Pancreas (tissue), 10 donors: ENCODE data around the gene MICA. TPM values are rescaled to one million over a fixed set of nuclear protein-coding genes. Genes with fewer than 3 reads are reported as not detected.
"Not testable (repeated sequence)": the region's sequence is repeated elsewhere in the genome, so short reads cannot be mapped to it uniquely, and the experiment has no call there.

Source experiments
- ATAC-seq, 4 donors: fragments of 200-7000 bp; cut with Tn5 transposase; one replicate each; pipeline versions ENCODE4 v1.8.0 to v1.9.1; 2020; ENCODE audit warnings: mild to moderate bottlenecking in 4 of 4, moderate library complexity in 4 of 4
- DNase-seq, 6 donors: peaks; one replicate each; pipeline ENCODE4 v3.0.0-alpha.2; 2020
- FAIRE-seq: peaks from 2 replicates; lab custom pipeline; 2012; peaks lifted over from hg19 to GRCh38; lab: Jason Lieb, UNC
- H3K27ac ChIP-seq, 4 donors: fragments of 200-600 bp; sonication (generic); 1 replicate in 3 of 4; 2 replicates in 1 of 4; pipeline versions ENCODE4 v1.5.0 to v1.8.0; 2020
- H3K27me3 ChIP-seq, 4 donors: fragments of 200-600 bp; one replicate each; pipeline ENCODE4 v1.8.0; 2021
- H3K36me3 ChIP-seq, 3 donors: fragments of 200-600 bp; sonication (generic) in 1 of 3; one replicate each; pipeline versions ENCODE4 v1.5.0 to v1.8.0; 2020 to 2021
- H3K4me1 ChIP-seq, 3 donors: fragments of 200-600 bp; one replicate each; pipeline ENCODE4 v1.8.0; 2021
- H3K4me3 ChIP-seq, 4 donors: fragments of 200-600 bp; sonication (generic) in 2 of 4; one replicate each; pipeline versions ENCODE4 v1.5.0 to v1.8.0; 2020 to 2021
- H3K9me3 ChIP-seq, 4 donors: fragments of 200-600 bp; one replicate each; pipeline ENCODE4 v1.8.0; 2021
- WGBS, 2 donors: extraction: QIAGEN DNeasy Blood & Tissue Kit; methylation state at CpG; one replicate each; pipeline ENCODE4 v1.1.7; 2013; 5-methylcytosine and 5-hydroxymethylcytosine counted together
- intact Hi-C, 3 donors: fragments of 100-400 bp; cut with DNase I; formaldehyde crosslinking; loops; one replicate each; pipeline versions ENCODE4 v1.11.1 to v1.14.2; 2022
- polyA plus RNA-seq, 2 donors: library from polyadenylated mRNA; stranded (reverse); fragments of 200-250 nt; gene quantifications; one replicate each; pipeline ENCODE4 v1.2.3, GENCODE V29; 2013
- total RNA-seq, 6 donors: library from RNA; stranded (reverse); fragmentation: NEBNext Ultra II Directional in 4 of 6; extraction: Animal tissue kit (Norgen Biotek cat#: 25700) in 4 of 6; gene quantifications; one replicate each; pipeline versions ENCODE4 v1.2.1 to v1.2.4, GENCODE V29; 2021 to 2023
- TF ChIP-seq, protein P1 (sequence below), 4 donors: fragments of 200-600 bp; sonication (generic) in 3 of 4; IDR thresholded peaks; one replicate each; pipeline versions ENCODE4 v1.5.0 to v1.8.0; 2021; ENCODE audit warnings: antibody characterized with exemption in 4 of 4
- donor health status: healthy with polysubstance abuse.
- donor health status: DM: no; HTN: no; CAD: no; lungs with moderate emphysema.
- donor health status: DM: no; HTN: no; CAD: no.
- donor health status: control.
- donor health status: control.
- donor health status: Bipolar disorder and iron deficiency.
- donor health status: DM: yes; HTN: yes; CAD: no.
- donor health status: DM: no; HTN: no; CAD: no.
- donor health status: DM: no; HTN: no; CAD: no.
- donor health status: DM: yes; HTN: yes; CAD: no.

Gene MICA
- total and polyA plus RNA-seq, 8 donors = 4.8 to 22.6 (median 6.2) TPM

DNA sequence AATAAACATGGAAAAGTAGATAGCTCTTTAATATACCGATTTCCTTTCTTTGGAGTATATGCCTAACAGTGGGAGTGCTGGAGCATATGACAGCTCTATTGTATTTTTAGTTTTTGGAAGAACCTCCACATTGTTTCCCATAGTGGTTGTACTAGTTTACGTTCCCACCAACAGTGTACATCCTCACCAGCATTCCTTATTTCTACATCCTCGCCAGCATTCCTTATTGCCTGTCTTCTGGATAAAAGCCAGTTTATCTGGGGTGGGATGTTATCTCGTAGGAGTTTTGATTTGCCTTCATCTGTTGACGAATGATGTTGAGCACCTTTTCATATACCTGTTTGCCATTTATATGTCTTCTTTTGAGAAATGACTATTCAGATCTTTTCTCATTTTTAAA lies 2.6 kb downstream of the MICA start:
- FAIRE-seq (no peak), ATAC-seq (no peak), DNase-seq (no peak)
- H3K27ac ChIP-seq = no peak overlapping the region
- no peaks in the 10 kb centered on the region for H3K36me3 ChIP-seq
- H3K4me1 ChIP-seq = peaks cover 7 to 16% (median 7%) of the 10 kb centered on the region in 3 donors
- H3K27me3 ChIP-seq = no peaks in the 10 kb centered on the region
- intact Hi-C loops = no loop called here
- H3K4me3 ChIP-seq = no peak overlapping the region
- TF ChIP-seq, protein P1, sequence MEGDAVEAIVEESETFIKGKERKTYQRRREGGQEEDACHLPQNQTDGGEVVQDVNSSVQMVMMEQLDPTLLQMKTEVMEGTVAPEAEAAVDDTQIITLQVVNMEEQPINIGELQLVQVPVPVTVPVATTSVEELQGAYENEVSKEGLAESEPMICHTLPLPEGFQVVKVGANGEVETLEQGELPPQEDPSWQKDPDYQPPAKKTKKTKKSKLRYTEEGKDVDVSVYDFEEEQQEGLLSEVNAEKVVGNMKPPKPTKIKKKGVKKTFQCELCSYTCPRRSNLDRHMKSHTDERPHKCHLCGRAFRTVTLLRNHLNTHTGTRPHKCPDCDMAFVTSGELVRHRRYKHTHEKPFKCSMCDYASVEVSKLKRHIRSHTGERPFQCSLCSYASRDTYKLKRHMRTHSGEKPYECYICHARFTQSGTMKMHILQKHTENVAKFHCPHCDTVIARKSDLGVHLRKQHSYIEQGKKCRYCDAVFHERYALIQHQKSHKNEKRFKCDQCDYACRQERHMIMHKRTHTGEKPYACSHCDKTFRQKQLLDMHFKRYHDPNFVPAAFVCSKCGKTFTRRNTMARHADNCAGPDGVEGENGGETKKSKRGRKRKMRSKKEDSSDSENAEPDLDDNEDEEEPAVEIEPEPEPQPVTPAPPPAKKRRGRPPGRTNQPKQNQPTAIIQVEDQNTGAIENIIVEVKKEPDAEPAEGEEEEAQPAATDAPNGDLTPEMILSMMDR (IDR thresholded peaks at IDR 0.05) = no peak
- 62 to 70% methylated on average over 5 of the region's 5 CpGs for WGBS, 2 donors
- no peaks in the 10 kb centered on the region for H3K9me3 ChIP-seq

DNA sequence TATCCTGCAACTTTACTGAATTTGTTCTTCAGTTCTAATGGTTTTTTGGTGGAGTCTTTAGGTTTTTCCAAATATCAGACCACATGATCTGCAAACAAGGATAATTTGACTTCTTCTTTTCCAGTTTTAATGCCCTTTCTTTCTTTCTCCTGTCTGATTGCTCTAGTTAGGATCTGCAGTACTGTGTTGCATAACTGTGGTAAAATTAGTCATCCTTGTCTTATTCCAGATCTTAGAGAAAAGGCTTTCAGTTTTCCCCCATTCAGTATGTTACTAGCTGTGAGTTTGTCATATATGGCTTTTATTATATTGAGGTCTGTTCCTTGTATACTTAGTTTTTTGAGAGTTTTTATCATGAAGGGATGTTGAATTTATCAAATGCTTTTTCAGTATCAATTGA lies 4.3 kb downstream of the MICA start:
- H3K4me1 ChIP-seq = peaks cover 0 to 6% (median under 1%) of the 10 kb centered on the region in 3 donors
- no peaks in the 10 kb centered on the region for H3K27me3 ChIP-seq
- DNase-seq (no peak), ATAC-seq (no peak), FAIRE-seq (no peak)
- H3K27ac ChIP-seq = no peak overlapping the region
- peaks cover 0 to 16% (median 0%) of the 10 kb centered on the region in 3 donors for H3K36me3 ChIP-seq
- intact Hi-C loops = no loop called here
- no peaks in the 10 kb centered on the region for H3K9me3 ChIP-seq
- no peak overlapping the region for H3K4me3 ChIP-seq
- TF ChIP-seq, protein P1 (IDR thresholded peaks at IDR 0.05) = no peak

DNA sequence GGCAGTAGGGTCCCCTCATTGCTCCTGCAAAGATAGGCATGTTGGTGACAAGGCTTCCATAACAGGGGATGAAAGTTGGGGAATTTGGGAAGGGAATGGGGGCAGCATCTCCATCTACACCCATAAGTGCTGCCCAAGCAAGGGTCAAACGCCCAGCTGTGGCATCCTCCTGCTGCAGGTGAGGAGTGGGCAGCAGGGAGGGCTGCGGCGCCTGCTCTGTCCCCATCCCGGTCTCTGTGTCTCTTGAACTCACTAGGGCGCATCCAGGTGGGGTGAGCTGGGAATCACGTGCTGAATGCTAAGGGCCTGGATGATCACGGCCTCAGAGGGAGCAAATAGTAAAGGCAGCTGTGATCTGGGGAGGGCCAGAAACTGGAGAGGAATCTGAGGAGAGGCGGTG lies 9.1 kb downstream of the MICA start:
- no peak overlapping the region for H3K4me3 ChIP-seq
- H3K36me3 ChIP-seq = peaks cover 0 to 30% (median 3%) of the 10 kb centered on the region in 3 donors
- TF ChIP-seq, protein P1 (IDR thresholded peaks at IDR 0.05) = no peak
- intact Hi-C loops = no loop called here
- H3K27me3 ChIP-seq = no peaks in the 10 kb centered on the region
- FAIRE-seq (no peak), DNase-seq (no peak), ATAC-seq (no peak)
- H3K27ac ChIP-seq = no peak overlapping the region
- H3K9me3 ChIP-seq = no peaks in the 10 kb centered on the region
- H3K4me1 ChIP-seq = no peaks in the 10 kb centered on the region
- 93 to 94% methylated on average over 8 of the region's 8 CpGs for WGBS, 2 donors

DNA sequence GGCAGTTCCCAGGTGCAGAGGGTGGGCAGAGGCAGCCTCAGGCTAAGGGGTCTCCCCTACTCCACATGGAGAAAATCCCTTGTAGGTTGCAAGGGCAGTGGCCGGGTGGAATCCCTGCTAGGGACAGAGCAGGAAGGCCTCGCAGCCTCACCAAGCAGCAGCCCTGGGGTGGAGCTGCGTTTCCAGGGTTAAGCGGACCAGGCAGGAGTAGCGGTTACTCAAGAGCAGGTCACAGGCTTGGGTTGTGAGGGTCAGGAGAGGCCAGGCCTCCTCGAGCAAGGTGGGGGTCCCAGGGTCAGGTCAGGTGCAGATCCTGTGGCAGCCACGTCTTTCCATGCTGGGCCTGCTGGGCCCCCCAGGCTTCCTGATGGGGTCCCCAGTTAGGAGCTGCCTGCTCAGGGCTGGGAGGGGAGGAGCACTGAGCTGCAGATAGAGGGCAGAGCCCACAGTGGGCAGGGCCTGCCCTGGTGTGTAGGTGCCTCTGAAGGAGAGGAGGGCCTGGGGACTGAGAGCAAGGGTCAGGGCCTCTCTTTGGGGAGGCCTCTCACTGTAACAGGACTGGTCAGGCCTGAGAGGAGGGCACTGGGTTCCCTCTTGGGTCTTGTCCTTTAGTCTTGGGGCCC lies 10.9 kb downstream of the MICA start:
- H3K27me3 ChIP-seq, H3K27ac ChIP-seq, intact Hi-C loops, H3K9me3 ChIP-seq, FAIRE-seq, H3K4me3 ChIP-seq, ATAC-seq, H3K4me1 ChIP-seq: not testable (repeated sequence)
- peaks cover 0 to 30% (median 3%) of the 10 kb centered on the region in 3 donors for H3K36me3 ChIP-seq
- 91 to 93% methylated on average over 7 of the region's 7 CpGs for WGBS, 2 donors
- DNase-seq = peak in 1 of 6 donors; percentile 36

DNA sequence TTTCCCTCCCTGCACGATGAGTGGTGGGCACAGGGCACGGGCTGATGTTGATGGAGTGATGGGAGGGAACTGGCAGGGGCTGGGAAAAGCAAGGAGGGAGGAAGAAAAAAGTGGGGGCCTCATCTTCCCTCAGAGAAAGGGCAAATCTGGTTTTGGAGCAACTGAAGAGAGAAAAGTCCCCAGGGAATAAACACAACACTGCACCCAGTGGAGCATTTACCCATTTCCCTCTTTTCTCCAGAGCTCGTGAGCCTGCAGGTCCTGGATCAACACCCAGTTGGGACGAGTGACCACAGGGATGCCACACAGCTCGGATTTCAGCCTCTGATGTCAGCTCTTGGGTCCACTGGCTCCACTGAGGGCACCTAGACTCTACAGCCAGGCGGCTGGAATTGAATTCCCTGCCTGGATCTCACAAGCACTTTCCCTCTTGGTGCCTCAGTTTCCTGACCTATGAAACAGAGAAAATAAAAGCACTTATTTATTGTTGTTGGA lies 11.4 kb downstream of the MICA start:
- TF ChIP-seq, protein P1 (IDR thresholded peaks at IDR 0.05) = no peak
- FAIRE-seq (no peak), ATAC-seq (no peak), DNase-seq (no peak)
- no peak overlapping the region for H3K27ac ChIP-seq
- H3K27me3 ChIP-seq = no peaks in the 10 kb centered on the region
- WGBS, 2 donors = 84 to 90% methylated on average over 4 to 6 of the region's 6 CpGs
- no peaks in the 10 kb centered on the region for H3K4me1 ChIP-seq
- H3K36me3 ChIP-seq = peaks cover 0 to 30% (median 3%) of the 10 kb centered on the region in 3 donors
- H3K4me3 ChIP-seq = no peak overlapping the region
- no peaks in the 10 kb centered on the region for H3K9me3 ChIP-seq
- intact Hi-C loops = no loop called here
